Endothelial cell of umbilical vein (primary cell): Measurements from ENCODE around the gene RPS6KB1. TPM values are rescaled to one million over a fixed set of nuclear protein-coding genes. Genes with fewer than 3 reads are reported as not detected.

ENCODE experiments used
- BruUV-seq: library from RNA; stranded (reverse); fragments of 400-500 nt; replicated peaks from 2 replicates; lab custom pipeline; 2021; lab: Mats Ljungman, UMichigan
- CTCF ChIA-PET: fragments of 300-600, 350-600 bp; sonication (Branson Sonifier 250); formaldehyde crosslinking; loops from one replicate; lab custom pipeline; 2021; ENCODE audit warnings: antibody characterized with exemption, inconsistent platforms; lab: Charles Lee
- POLR2A ChIA-PET: fragments of 300-600, 350-600 bp; sonication (Branson Sonifier 250); formaldehyde crosslinking; loops from one replicate; lab custom pipeline; 2021; ENCODE audit warnings: antibody characterized with exemption, inconsistent platforms; lab: Charles Lee
- DNase-seq: peaks from one replicate; pipeline ENCODE4 v3.0.0-alpha.2; 2011; ENCODE audit warnings: low read depth, low spot score
- FAIRE-seq: peaks from 2 replicates; lab custom pipeline; 2011; peaks lifted over from hg19 to GRCh38; lab: Jason Lieb, UNC
- H2AFZ ChIP-seq: 2 replicates; pipeline ENCODE4 v1.6.0; 2012; ENCODE audit warnings: low read depth, low read length, control low read depth, inconsistent platforms
- H3K27ac ChIP-seq: 2 replicates; pipeline ENCODE4 v1.5.1; 2011; ENCODE audit warnings: low read depth, mild to moderate bottlenecking, control low read depth, low read length, moderate library complexity; ENCODE audit not compliant: insufficient read depth
- H3K27me3 ChIP-seq, 2 experiments: 2 replicates each; pipeline versions ENCODE4 v1.6.0 to v1.6.1; 2011; ENCODE audit warnings: low read length in 2 of 2, mixed read lengths in 1 of 2; ENCODE audit not compliant: control insufficient read depth in 2 of 2, insufficient read depth in 2 of 2
- H3K36me3 ChIP-seq, 2 experiments: 2 replicates in 1 of 2; 3 replicates in 1 of 2; pipeline ENCODE4 v1.5.1; 2011; ENCODE audit warnings: low read length in 2 of 2, mild to moderate bottlenecking in 1 of 2, moderate library complexity in 1 of 2; ENCODE audit not compliant: control insufficient read depth in 2 of 2, insufficient read depth in 2 of 2; ENCODE audit errors: extremely low read depth in 1 of 2
- H3K4me1 ChIP-seq: 3 replicates; pipeline ENCODE4 v1.5.1; 2011; ENCODE audit warnings: mild to moderate bottlenecking, low read length; ENCODE audit not compliant: control insufficient read depth, insufficient read depth; ENCODE audit errors: extremely low read depth
- H3K4me2 ChIP-seq: 2 replicates; pipeline ENCODE4 v1.6.1; 2011; ENCODE audit warnings: low read length, control low read depth, mixed read lengths; ENCODE audit not compliant: insufficient read depth
- H3K4me3 ChIP-seq, 3 experiments: fragments of 200-600 bp in 1 of 3; sonication (generic), shearing (Covaris generic) in 1 of 3; replicated peaks in 1 of 3; 2 replicates each; pipeline ENCODE4 v1.5.1; 2011 to 2016; ENCODE audit warnings: control low read depth in 3 of 3, low read length in 3 of 3, mild to moderate bottlenecking in 2 of 3, inconsistent platforms in 1 of 3, low read depth in 1 of 3, moderate library complexity in 1 of 3; ENCODE audit not compliant: insufficient read depth in 1 of 3
- H3K79me2 ChIP-seq: 2 replicates; pipeline ENCODE4 v1.6.0; 2012; ENCODE audit warnings: low read length, inconsistent platforms; ENCODE audit not compliant: control insufficient read depth, insufficient read depth
- H3K9ac ChIP-seq: replicated peaks from 2 replicates; pipeline ENCODE3; 2011; ENCODE audit warnings: low read length, control low read depth; ENCODE audit not compliant: insufficient read depth; ENCODE audit errors: extremely low read depth
- H3K9me1 ChIP-seq: replicated peaks from 3 replicates; pipeline ENCODE4 v1.6.0; 2011; ENCODE audit warnings: mild to moderate bottlenecking, low read length; ENCODE audit not compliant: control insufficient read depth, insufficient read depth; ENCODE audit errors: extremely low read depth
- H3K9me3 ChIP-seq: replicated peaks from 2 replicates; pipeline ENCODE4 v1.5.1; 2012; ENCODE audit warnings: low read length, inconsistent platforms; ENCODE audit not compliant: control insufficient read depth, insufficient read depth
- H4K20me1 ChIP-seq: replicated peaks from 2 replicates; pipeline ENCODE3; 2011; ENCODE audit warnings: mild to moderate bottlenecking, low read length; ENCODE audit not compliant: control insufficient read depth, insufficient read depth; ENCODE audit errors: extremely low read depth
- EZH2 ChIP-seq: IDR thresholded peaks from 2 replicates; pipeline ENCODE4 v1.6.1; 2012; ENCODE audit warnings: borderline replicate concordance, low read depth, mild to moderate bottlenecking, moderate library complexity, low read length, inconsistent platforms; ENCODE audit not compliant: severe bottlenecking
- MYC ChIP-seq: IDR thresholded peaks from one replicate; pipeline ENCODE4 v1.6.1; 2011; ENCODE audit warnings: mild to moderate bottlenecking, low read depth, low read length
- POLR2AphosphoS5 ChIP-seq: IDR thresholded peaks from 2 replicates; pipeline ENCODE4 v1.6.1; 2012; ENCODE audit warnings: low read depth, mild to moderate bottlenecking, control low read depth, low read length, moderate library complexity; ENCODE audit not compliant: insufficient read depth
- dilution Hi-C: fragments of 300-500 bp; cut with MboI; formaldehyde crosslinking; loops from one replicate; pipeline ENCODE4 v1.15.0; 2019; ENCODE audit warnings: low sequenced_read_pairs; ENCODE audit not compliant: extremely low pct_ligation_motif_present
- intact Hi-C: fragments of 100-400 bp; cut with micrococcal nuclease; formaldehyde crosslinking; loops from one replicate; pipeline ENCODE4 v1.10.0; 2022
- polyA plus RNA-seq, 4 experiments: library from polyadenylated mRNA; depleted of rRNA in 3 of 4; stranded (reverse) in 3 of 4; unstranded in 1 of 4; fragments of >200 nt; gene quantifications; 2 replicates each; pipeline versions ENCODE4 v1.2.1 to v1.2.3, GENCODE V29; 2011 to 2012; ENCODE audit warnings: missing spikeins in 1 of 4
- total RNA-seq: library from RNA; stranded (reverse); gene quantifications from 2 replicates; pipeline ENCODE4 v1.2.3, GENCODE V29; 2021
- TF ChIP-seq, protein P1 (sequence below), 2 donors: IDR thresholded peaks; 1 replicate in 1 of 2; 2 replicates in 1 of 2; pipeline ENCODE4 v1.5.1; 2011; ENCODE audit warnings: low read length in 2 of 2, mild to moderate bottlenecking in 2 of 2, moderate library complexity in 2 of 2, control low read depth in 1 of 2, inconsistent platforms in 1 of 2, low read depth in 1 of 2; ENCODE audit not compliant: insufficient read depth in 1 of 2; ENCODE audit errors: extremely low read depth in 1 of 2
- TF ChIP-seq, protein P2 (sequence below): IDR thresholded peaks from 2 replicates; pipeline ENCODE4 v1.6.1; 2011; ENCODE audit not compliant: insufficient read depth, insufficient read length

The RPS6KB1 gene
- total and polyA plus RNA-seq, 2 donors (not counting 3 experiments of a cell fraction or from before 2014, with no cell fraction given) = 5.4 to 45.7 TPM

DNA sequence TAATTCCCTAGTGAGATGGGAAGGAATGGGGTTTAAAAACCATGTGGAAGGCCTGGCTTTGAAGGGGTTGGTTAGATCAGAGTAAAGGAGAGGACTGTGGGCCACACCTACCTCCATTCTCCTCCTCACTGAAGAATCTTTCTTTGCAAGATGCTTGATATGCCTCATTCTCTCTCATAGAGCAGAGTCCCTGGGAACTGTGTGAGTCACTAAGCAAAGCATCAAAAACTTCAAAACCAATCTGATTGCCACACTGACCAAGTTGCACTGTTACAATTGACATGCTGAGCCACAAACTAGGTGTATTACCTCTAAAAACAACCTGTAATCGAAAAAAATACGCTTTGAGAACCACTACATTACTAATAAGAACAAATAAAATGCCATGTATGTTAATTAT lies 2.2 kb upstream of the RPS6KB1 start:
- Histone ChIP-seq H3K9me3 (no peaks in the 10 kb centered on the region), H3K36me3 (no peaks in the 10 kb centered on the region), H3K9ac (no peak overlapping the region), H2AFZ (no peak overlapping the region), H3K4me1 (peaks cover 11% of the 10 kb centered on the region), H3K4me3 (no peak overlapping the region), H3K4me2 (no peak overlapping the region), H3K27ac (no peak overlapping the region), H3K9me1 (no peaks in the 10 kb centered on the region), H3K27me3 (no peaks in the 10 kb centered on the region), H3K79me2 (peaks cover 29% of the 10 kb centered on the region), H4K20me1 (no peaks in the 10 kb centered on the region)
- dilution Hi-C loops = no loop called here
- DNase-seq (no peak), FAIRE-seq (no peak)
- CTCF ChIA-PET = no interaction called here
- TF ChIP-seq EZH2 = no peak
- no peak for TF ChIP-seq MYC
- TF ChIP-seq, protein P1, sequence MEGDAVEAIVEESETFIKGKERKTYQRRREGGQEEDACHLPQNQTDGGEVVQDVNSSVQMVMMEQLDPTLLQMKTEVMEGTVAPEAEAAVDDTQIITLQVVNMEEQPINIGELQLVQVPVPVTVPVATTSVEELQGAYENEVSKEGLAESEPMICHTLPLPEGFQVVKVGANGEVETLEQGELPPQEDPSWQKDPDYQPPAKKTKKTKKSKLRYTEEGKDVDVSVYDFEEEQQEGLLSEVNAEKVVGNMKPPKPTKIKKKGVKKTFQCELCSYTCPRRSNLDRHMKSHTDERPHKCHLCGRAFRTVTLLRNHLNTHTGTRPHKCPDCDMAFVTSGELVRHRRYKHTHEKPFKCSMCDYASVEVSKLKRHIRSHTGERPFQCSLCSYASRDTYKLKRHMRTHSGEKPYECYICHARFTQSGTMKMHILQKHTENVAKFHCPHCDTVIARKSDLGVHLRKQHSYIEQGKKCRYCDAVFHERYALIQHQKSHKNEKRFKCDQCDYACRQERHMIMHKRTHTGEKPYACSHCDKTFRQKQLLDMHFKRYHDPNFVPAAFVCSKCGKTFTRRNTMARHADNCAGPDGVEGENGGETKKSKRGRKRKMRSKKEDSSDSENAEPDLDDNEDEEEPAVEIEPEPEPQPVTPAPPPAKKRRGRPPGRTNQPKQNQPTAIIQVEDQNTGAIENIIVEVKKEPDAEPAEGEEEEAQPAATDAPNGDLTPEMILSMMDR (IDR thresholded peaks at IDR 0.05; ENCODE audit: extremely low read depth in 1 of 2, insufficient read depth in 1 of 2, low read depth in 1 of 2, low read length in 2 of 2) = no peak
- TF ChIP-seq, protein P2, sequence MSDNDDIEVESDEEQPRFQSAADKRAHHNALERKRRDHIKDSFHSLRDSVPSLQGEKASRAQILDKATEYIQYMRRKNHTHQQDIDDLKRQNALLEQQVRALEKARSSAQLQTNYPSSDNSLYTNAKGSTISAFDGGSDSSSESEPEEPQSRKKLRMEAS = no peak
- TF ChIP-seq POLR2AphosphoS5 = no peak
- intact Hi-C loops = no loop called here
- POLR2A ChIA-PET = no interaction called here
- no TSS peak for BruUV-seq
